SK-N-SH treated with all-trans-retinoic acid at 6 μM for 48 hours (cell line): ENCODE data around the gene GAS2.

ENCODE experiments used
- ATAC-seq: fragments of 200-7000 bp; cut with Tn5 transposase; 3 replicates; pipeline ENCODE4 v1.9.1; 2020; ENCODE audit warnings: mild to moderate bottlenecking, moderate library complexity
- ARNTL ChIP-seq: fragments of 450-650 bp; formaldehyde crosslinking; IDR thresholded peaks from 2 replicates; pipeline ENCODE4 v1.5.0; 2020; ENCODE audit warnings: low read depth, mild to moderate bottlenecking, moderate library complexity, borderline replicate concordance
- CSDC2 ChIP-seq: fragments of 250-450 bp; sonication (Bioruptor Pico); IDR thresholded peaks from 2 replicates; pipeline ENCODE4 v1.5.0; 2020; ENCODE audit warnings: mild to moderate bottlenecking, moderate library complexity
- ESRRG ChIP-seq: fragments of 250-450 bp; sonication (Bioruptor Pico); IDR thresholded peaks from 2 replicates; pipeline ENCODE4 v1.6.1; 2021; ENCODE audit warnings: mild to moderate bottlenecking
- ISL1 ChIP-seq: fragments of 250-450 bp; sonication (Bioruptor Pico); IDR thresholded peaks from 2 replicates; pipeline ENCODE4 v2.1.2; 2022; ENCODE audit warnings: mild to moderate bottlenecking, moderate library complexity
- OSR1 ChIP-seq: fragments of 250-450 bp; sonication (Bioruptor Pico); IDR thresholded peaks from 2 replicates; pipeline ENCODE4 v1.8.0; 2022; ENCODE audit warnings: moderate library complexity, mild to moderate bottlenecking, inconsistent platforms
- POU6F1 ChIP-seq: fragments of 250-450 bp; sonication (Bioruptor Pico); IDR thresholded peaks from 2 replicates; pipeline ENCODE4 v1.8.0; 2021; ENCODE audit warnings: low read depth, mild to moderate bottlenecking, moderate library complexity, borderline replicate concordance
- PPARA ChIP-seq: fragments of 250-450 bp; sonication (Bioruptor Pico); IDR thresholded peaks from 2 replicates; pipeline ENCODE4 v1.5.0; 2020; ENCODE audit warnings: mild to moderate bottlenecking, borderline replicate concordance
- RARB ChIP-seq: fragments of 250-450 bp; sonication (Bioruptor Pico); IDR thresholded peaks from 2 replicates; pipeline ENCODE4 v1.8.0; 2021; ENCODE audit warnings: mild to moderate bottlenecking, moderate library complexity
- SNAI2 ChIP-seq: fragments of 250-450 bp; sonication (Bioruptor Pico); IDR thresholded peaks from 2 replicates; pipeline ENCODE4 v1.5.0; 2020; ENCODE audit warnings: mild to moderate bottlenecking, moderate library complexity
- TCF4 ChIP-seq: fragments of 250-450 bp; sonication (Bioruptor Pico); IDR thresholded peaks from 2 replicates; pipeline ENCODE4 v1.8.0; 2021; ENCODE audit warnings: mild to moderate bottlenecking, moderate library complexity, borderline replicate concordance
- TOX ChIP-seq: fragments of 250-450 bp; sonication (Bioruptor Pico); IDR thresholded peaks from 2 replicates; pipeline ENCODE4 v1.8.0; 2021; ENCODE audit warnings: mild to moderate bottlenecking, moderate library complexity, borderline replicate concordance
- TSHZ2 ChIP-seq: fragments of 250-450 bp; sonication (Bioruptor Pico); IDR thresholded peaks from 2 replicates; pipeline ENCODE4 v1.5.0; 2020; ENCODE audit warnings: mild to moderate bottlenecking, moderate library complexity
- ZC3H10 ChIP-seq: fragments of 250-450 bp; sonication (Bioruptor Pico); IDR thresholded peaks from 2 replicates; pipeline ENCODE4 v1.5.1; 2021; ENCODE audit warnings: mild to moderate bottlenecking, moderate library complexity
- ZFP30 ChIP-seq: fragments of 450-650 bp; formaldehyde crosslinking; IDR thresholded peaks from 2 replicates; pipeline ENCODE4 v1.5.0; 2022; ENCODE audit warnings: mild to moderate bottlenecking, moderate library complexity
- ZNF70 ChIP-seq: fragments of 450-650 bp; formaldehyde crosslinking; IDR thresholded peaks from 2 replicates; pipeline ENCODE4 v1.5.0; 2020; ENCODE audit warnings: mild to moderate bottlenecking, moderate library complexity
- ZNF8 ChIP-seq: fragments of 450-650 bp; formaldehyde crosslinking; IDR thresholded peaks from 2 replicates; pipeline ENCODE4 v1.5.0; 2020; ENCODE audit warnings: mild to moderate bottlenecking, moderate library complexity
- TF ChIP-seq, protein P1 (sequence below): fragments of 250-450 bp; sonication (Bioruptor Pico); IDR thresholded peaks from 2 replicates; pipeline ENCODE4 v1.5.1; 2020; ENCODE audit warnings: low read depth, mild to moderate bottlenecking, moderate library complexity
- TF ChIP-seq, protein P2 (sequence below): fragments of 250-450 bp; sonication (Bioruptor Pico); IDR thresholded peaks from 2 replicates; pipeline ENCODE4 v1.8.0; 2020; ENCODE audit warnings: mild to moderate bottlenecking, moderate library complexity, borderline replicate concordance

GAS2 gene

GRCh38 chr11:22703591-22703990, 37.2 kb downstream of the GAS2 start:
- ATAC-seq, result no peak
- TF ChIP-seq ESRRG (CRISPR knock-in tag) (no peak), SNAI2 (CRISPR knock-in tag) (0 out of 2 replicates have a peak, but pooled peaks have one; percentile 14), ISL1 (CRISPR knock-in tag) (peak; percentile 62)
- TF ChIP-seq, protein P1, sequence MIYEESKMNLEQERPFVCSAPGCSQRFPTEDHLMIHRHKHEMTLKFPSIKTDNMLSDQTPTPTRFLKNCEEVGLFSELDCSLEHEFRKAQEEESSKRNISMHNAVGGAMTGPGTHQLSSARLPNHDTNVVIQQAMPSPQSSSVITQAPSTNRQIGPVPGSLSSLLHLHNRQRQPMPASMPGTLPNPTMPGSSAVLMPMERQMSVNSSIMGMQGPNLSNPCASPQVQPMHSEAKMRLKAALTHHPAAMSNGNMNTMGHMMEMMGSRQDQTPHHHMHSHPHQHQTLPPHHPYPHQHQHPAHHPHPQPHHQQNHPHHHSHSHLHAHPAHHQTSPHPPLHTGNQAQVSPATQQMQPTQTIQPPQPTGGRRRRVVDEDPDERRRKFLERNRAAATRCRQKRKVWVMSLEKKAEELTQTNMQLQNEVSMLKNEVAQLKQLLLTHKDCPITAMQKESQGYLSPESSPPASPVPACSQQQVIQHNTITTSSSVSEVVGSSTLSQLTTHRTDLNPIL (CRISPR knock-in tag), result peak; percentile 76; the same call in 1 of the 2 replicates

GRCh38 chr11:22707119-22707899, 40.9 kb downstream of the GAS2 start:
- no peak for ATAC-seq
- TF ChIP-seq ZFP30 (CRISPR knock-in tag), result no peak
- TF ChIP-seq ISL1 (CRISPR knock-in tag), result no peak
- TF ChIP-seq SNAI2 (CRISPR knock-in tag), result no peak
- TF ChIP-seq CSDC2 (CRISPR knock-in tag), result no peak
- no peak for TF ChIP-seq ESRRG (CRISPR knock-in tag)
- TF ChIP-seq, protein P2, sequence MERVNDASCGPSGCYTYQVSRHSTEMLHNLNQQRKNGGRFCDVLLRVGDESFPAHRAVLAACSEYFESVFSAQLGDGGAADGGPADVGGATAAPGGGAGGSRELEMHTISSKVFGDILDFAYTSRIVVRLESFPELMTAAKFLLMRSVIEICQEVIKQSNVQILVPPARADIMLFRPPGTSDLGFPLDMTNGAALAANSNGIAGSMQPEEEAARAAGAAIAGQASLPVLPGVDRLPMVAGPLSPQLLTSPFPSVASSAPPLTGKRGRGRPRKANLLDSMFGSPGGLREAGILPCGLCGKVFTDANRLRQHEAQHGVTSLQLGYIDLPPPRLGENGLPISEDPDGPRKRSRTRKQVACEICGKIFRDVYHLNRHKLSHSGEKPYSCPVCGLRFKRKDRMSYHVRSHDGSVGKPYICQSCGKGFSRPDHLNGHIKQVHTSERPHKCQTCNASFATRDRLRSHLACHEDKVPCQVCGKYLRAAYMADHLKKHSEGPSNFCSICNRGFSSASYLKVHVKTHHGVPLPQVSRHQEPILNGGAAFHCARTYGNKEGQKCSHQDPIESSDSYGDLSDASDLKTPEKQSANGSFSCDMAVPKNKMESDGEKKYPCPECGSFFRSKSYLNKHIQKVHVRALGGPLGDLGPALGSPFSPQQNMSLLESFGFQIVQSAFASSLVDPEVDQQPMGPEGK (CRISPR knock-in tag), result no peak

- no peak for ATAC-seq
- TF ChIP-seq ARNTL (CRISPR knock-in tag) (no peak), ZC3H10 (CRISPR knock-in tag) (no peak), ZNF70 (CRISPR knock-in tag) (no peak), ESRRG (CRISPR knock-in tag) (no peak), RARB (CRISPR knock-in tag) (no peak), TCF4 (CRISPR knock-in tag) (no peak), POU6F1 (CRISPR knock-in tag) (no peak), TOX (no peak), TSHZ2 (CRISPR knock-in tag) (no peak), ZNF8 (CRISPR knock-in tag) (no peak)
- TF ChIP-seq, protein P2 (CRISPR knock-in tag), result no peak
These were observed 44.8 kb downstream of the GAS2 start for GRCh38 chr11:22711071-22711770.

- no peak for ATAC-seq
- no peak for TF ChIP-seq OSR1
- no peak for TF ChIP-seq ZNF70 (CRISPR knock-in tag)
- TF ChIP-seq PPARA (CRISPR knock-in tag), result no peak
- TF ChIP-seq, protein P1 (CRISPR knock-in tag), result no peak
- TF ChIP-seq POU6F1 (CRISPR knock-in tag), result no peak
- TF ChIP-seq ARNTL (CRISPR knock-in tag), result no peak
- TF ChIP-seq, protein P2 (CRISPR knock-in tag), result no peak
These were observed 45.5 kb downstream of the GAS2 start for GRCh38 chr11:22711880-22712279.
